K562 (cell line): ENCODE data around the gene SF3B4. TPM values are rescaled to one million over a fixed set of nuclear protein-coding genes. Genes with fewer than 3 reads are reported as not detected.

Experiments
- ATAC-seq: fragments of 200-7000 bp; cut with Tn5 transposase; 3 replicates; pipeline ENCODE4 v1.9.1; 2020; ENCODE audit warnings: moderate library complexity
- BruUV-seq: library from RNA; stranded (reverse); fragments of 400-500 nt; replicated peaks from 2 replicates; lab custom pipeline; 2021; lab: Mats Ljungman, UMichigan
- CTCF ChIA-PET: fragments of 300-600 bp; formaldehyde crosslinking; extraction: SDS; loops from one replicate; lab custom pipeline; 2021; ENCODE audit warnings: low intra/inter-chr PET ratio; lab: Yijun Ruan, JAX
- POLR2A ChIA-PET: fragments of 300-600, 350-650 bp; sonication (Branson Sonifier 250); formaldehyde crosslinking; extraction: SDS; loops from one replicate; lab custom pipeline; 2021; ENCODE audit warnings: antibody characterized with exemption, inconsistent platforms; lab: Yijun Ruan, JAX
- DNase-seq, 4 experiments: peaks; one replicate each; pipeline versions ENCODE4 v3.0.0 to v3.0.0-alpha.2; 2011 to 2018; ENCODE audit warnings: low spot score in 3 of 4, mixed read lengths in 3 of 4; ENCODE audit errors: extremely low read depth in 1 of 4
- FAIRE-seq: peaks from 2 replicates; lab custom pipeline; 2011; peaks lifted over from hg19 to GRCh38; lab: Jason Lieb, UNC
- H2AFZ ChIP-seq: 2 replicates; pipeline ENCODE4 v1.6.0; 2011; ENCODE audit warnings: low read depth, low read length, control low read depth, inconsistent platforms
- H3K27ac ChIP-seq: fragments of 200-600 bp; 3 replicates; pipeline ENCODE4 v1.8.0; 2011; ENCODE audit warnings: low read depth, mild to moderate bottlenecking, control low read depth, inconsistent platforms, low read length, moderate library complexity, mixed read lengths; ENCODE audit errors: extremely low read depth
- H3K27me3 ChIP-seq, 2 experiments: fragments of 300-600 bp in 1 of 2; 2 replicates in 1 of 2; 3 replicates in 1 of 2; pipeline versions ENCODE4 v1.6.0 to v1.8.0; 2011; ENCODE audit warnings: inconsistent platforms in 2 of 2, low read length in 2 of 2, mild to moderate bottlenecking in 1 of 2, mixed read lengths in 1 of 2, moderate library complexity in 1 of 2; ENCODE audit not compliant: control insufficient read depth in 2 of 2, insufficient read depth in 2 of 2
- H3K36me3 ChIP-seq: fragments of 300-600 bp; 3 replicates; pipeline ENCODE4 v1.8.0; 2011; ENCODE audit warnings: mild to moderate bottlenecking, low read length, inconsistent platforms; ENCODE audit not compliant: control insufficient read depth, insufficient read depth
- H3K4me1 ChIP-seq, 2 experiments: fragments of 200-600 bp in 1 of 2; replicated peaks in 1 of 2; 2 replicates in 1 of 2; 3 replicates in 1 of 2; pipeline versions ENCODE4 v1.5.1 to v1.8.0; 2011; ENCODE audit warnings: inconsistent platforms in 2 of 2, low read length in 2 of 2, mild to moderate bottlenecking in 1 of 2, mixed read lengths in 1 of 2, moderate library complexity in 1 of 2; ENCODE audit not compliant: control insufficient read depth in 2 of 2, insufficient read depth in 2 of 2
- H3K4me2 ChIP-seq: 2 replicates; pipeline ENCODE4 v1.6.1; 2011; ENCODE audit warnings: low read length, control low read depth, inconsistent platforms, mixed read lengths; ENCODE audit not compliant: insufficient read depth
- H3K4me3 ChIP-seq: fragments of 200-600 bp; sonication (generic), shearing (Covaris generic); 2 replicates; pipeline ENCODE4 v1.5.1; 2016; ENCODE audit warnings: control low read depth, inconsistent platforms
- H3K79me2 ChIP-seq: fragments of 200-600 bp; 3 replicates; pipeline ENCODE4 v1.8.0; 2011; ENCODE audit warnings: low read length, inconsistent platforms; ENCODE audit not compliant: control insufficient read depth, insufficient read depth
- H3K9ac ChIP-seq, 2 experiments: 2 replicates each; pipeline versions ENCODE4 v1.6.0 to v1.6.1; 2011; ENCODE audit warnings: low read depth in 2 of 2, low read length in 2 of 2, control low read depth in 1 of 2, inconsistent platforms in 1 of 2, mild to moderate bottlenecking in 1 of 2, mixed read lengths in 1 of 2; ENCODE audit not compliant: insufficient read depth in 1 of 2
- H3K9me1 ChIP-seq: one replicate; pipeline ENCODE4 v1.6.0; 2011; ENCODE audit warnings: inconsistent platforms, mild to moderate bottlenecking, low read length, moderate library complexity; ENCODE audit not compliant: control insufficient read depth, insufficient read depth
- H3K9me3 ChIP-seq: replicated peaks from 2 replicates; pipeline ENCODE4 v1.5.1; 2011; ENCODE audit warnings: low read depth, low read length, inconsistent platforms; ENCODE audit not compliant: control insufficient read depth, insufficient read depth
- H4K20me1 ChIP-seq: replicated peaks from 2 replicates; pipeline ENCODE4 v1.6.1; 2011; ENCODE audit warnings: low read length, inconsistent platforms, mixed read lengths; ENCODE audit not compliant: control insufficient read depth, insufficient read depth
- DMBX1 ChIP-seq: fragments of 250-450 bp; sonication (Bioruptor Pico); IDR thresholded peaks from 2 replicates; pipeline ENCODE4 v1.8.0; 2022; ENCODE audit warnings: inconsistent platforms, mild to moderate bottlenecking, moderate library complexity, borderline replicate concordance
- ETS2 ChIP-seq: IDR thresholded peaks from 2 replicates; pipeline ENCODE4 v1.6.1; 2016; ENCODE audit warnings: borderline replicate concordance, missing genetic modification characterization, mild to moderate bottlenecking, moderate library complexity, missing compliant biosample characterization; ENCODE audit not compliant: poor library complexity, severe bottlenecking
- FOXK2 ChIP-seq, 2 experiments: fragments of 450-650 bp; IDR thresholded peaks in 1 of 2; conservative IDR thresholded peaks in 1 of 2; 2 replicates each; pipeline ENCODE4 v1.6.1; 2016; ENCODE audit warnings: low read depth in 2 of 2, mild to moderate bottlenecking in 1 of 2
- NBN ChIP-seq: fragments of 450-650 bp; IDR thresholded peaks from 2 replicates; pipeline ENCODE4 v1.6.1; 2016; ENCODE audit warnings: low read depth, mild to moderate bottlenecking
- PHB ChIP-seq: fragments of 250-450 bp; sonication (Bioruptor Pico); IDR thresholded peaks from 2 replicates; pipeline ENCODE4 v1.5.0; 2021
- PHF8 ChIP-seq: fragments of 200-600 bp; sonication (generic); IDR thresholded peaks from 2 replicates; pipeline ENCODE4 v1.6.1; 2012; ENCODE audit warnings: mixed run types, mild to moderate bottlenecking, inconsistent platforms, low read length, moderate library complexity, borderline replicate concordance
- TRIM24 ChIP-seq, 2 experiments: fragments of 450-650 bp; IDR thresholded peaks; 2 replicates each; pipeline ENCODE4 v1.6.1; 2016
- WGBS: fragments of 100-300 bp; shearing (Covaris generic); methylation state at CpG from one replicate; pipeline ENCODE4 v1.1.6; 2016; ENCODE audit warnings: low coverage, mixed read lengths; ENCODE audit not compliant: insufficient coverage; ENCODE audit errors: missing lambda C conversion rate; 5-methylcytosine and 5-hydroxymethylcytosine counted together
- in situ Hi-C: fragments of 300-500 bp; cut with MboI; formaldehyde crosslinking; loops from 4 replicates; pipeline ENCODE4 v1.15.0; 2018; ENCODE audit warnings: inconsistent platforms, mixed read lengths
- intact Hi-C: fragments of 100-400 bp; cut with micrococcal nuclease; formaldehyde crosslinking; loops from 2 replicates; pipeline ENCODE4 v1.14.2; 2022
- polyA plus RNA-seq, 8 experiments: library from polyadenylated mRNA; depleted of rRNA in 4 of 8; stranded (reverse) in 5 of 8; unstranded in 3 of 8; fragments of >200 nt; fragmentation: Nextera tagmentation in 2 of 8; fragmentation: Illumina TruSeq in 1 of 8; extraction: Ambion mirVana in 2 of 8; extraction: Trizol in 1 of 8; gene quantifications; 2 replicates each; pipeline versions ENCODE4 v1.2.1 to v1.2.3, GENCODE V29; 2011 to 2014; ENCODE audit warnings: inconsistent platforms in 1 of 8, missing spikeins in 1 of 8
- total RNA-seq, 7 experiments: library from RNA; depleted of rRNA in 6 of 7; stranded (reverse); fragments of >200 nt in 6 of 7; fragmentation: Illumina TruSeq in 2 of 7; extraction: Trizol in 2 of 7; gene quantifications; 2 replicates each; pipeline versions ENCODE4 v1.2.1 to v1.2.3, GENCODE V29; 2011 to 2021; ENCODE audit warnings: low replicate concordance in 1 of 7
- TF ChIP-seq, protein P1 (sequence below): fragments of 250-450 bp; sonication (Bioruptor Pico); IDR thresholded peaks from 2 replicates; pipeline ENCODE4 v1.8.0; 2022; ENCODE audit warnings: moderate library complexity, mild to moderate bottlenecking, inconsistent platforms
- TF ChIP-seq, protein P2 (sequence below): fragments of 450-650 bp; IDR thresholded peaks from 2 replicates; pipeline ENCODE4 v1.6.1; 2016; ENCODE audit warnings: antibody characterized with exemption
- TF ChIP-seq, protein P3 (sequence below): fragments of 450-650 bp; formaldehyde crosslinking; IDR thresholded peaks from 2 replicates; pipeline ENCODE4 v1.4.0; 2022; ENCODE audit warnings: missing genetic modification characterization
- TF ChIP-seq, protein P4 (sequence below): fragments of 250-450 bp; sonication (Bioruptor Pico); IDR thresholded peaks from 2 replicates; pipeline ENCODE4 v1.8.0; 2021; ENCODE audit warnings: mild to moderate bottlenecking, moderate library complexity

The SF3B4 gene
- total and polyA plus RNA-seq, 9 of the 15 experiments (the other 6 are each of a cell fraction or from before 2014, with no cell fraction given): 3.0 to 88.0 (median 26.1) TPM

DNA sequence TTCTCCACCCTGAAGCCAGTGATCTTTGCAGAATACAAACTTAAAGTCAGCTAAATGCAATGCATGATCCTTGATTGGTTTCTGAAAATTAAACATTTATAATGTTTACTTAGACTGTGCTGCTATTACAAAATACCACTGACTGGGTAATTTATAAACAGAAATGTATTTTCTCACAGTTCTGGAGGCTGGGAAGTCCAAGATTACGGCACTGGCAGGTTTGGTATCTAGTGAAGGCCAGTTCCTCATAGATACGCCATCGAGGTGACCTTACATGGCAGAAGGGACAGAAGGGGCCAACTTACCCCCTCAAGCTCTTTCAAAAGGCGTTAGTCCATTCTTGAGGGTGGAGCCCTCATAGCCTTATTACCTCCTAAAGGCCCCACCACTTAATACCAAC lies 31.0 kb downstream of the SF3B4 start:
- no peak for ATAC-seq
- TF ChIP-seq, protein P1, sequence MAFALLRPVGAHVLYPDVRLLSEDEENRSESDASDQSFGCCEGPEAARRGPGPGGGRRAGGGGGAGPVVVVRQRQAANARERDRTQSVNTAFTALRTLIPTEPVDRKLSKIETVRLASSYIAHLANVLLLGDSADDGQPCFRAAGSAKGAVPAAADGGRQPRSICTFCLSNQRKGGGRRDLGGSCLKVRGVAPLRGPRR (CRISPR knock-in tag): no peak
- TF ChIP-seq, protein P2, sequence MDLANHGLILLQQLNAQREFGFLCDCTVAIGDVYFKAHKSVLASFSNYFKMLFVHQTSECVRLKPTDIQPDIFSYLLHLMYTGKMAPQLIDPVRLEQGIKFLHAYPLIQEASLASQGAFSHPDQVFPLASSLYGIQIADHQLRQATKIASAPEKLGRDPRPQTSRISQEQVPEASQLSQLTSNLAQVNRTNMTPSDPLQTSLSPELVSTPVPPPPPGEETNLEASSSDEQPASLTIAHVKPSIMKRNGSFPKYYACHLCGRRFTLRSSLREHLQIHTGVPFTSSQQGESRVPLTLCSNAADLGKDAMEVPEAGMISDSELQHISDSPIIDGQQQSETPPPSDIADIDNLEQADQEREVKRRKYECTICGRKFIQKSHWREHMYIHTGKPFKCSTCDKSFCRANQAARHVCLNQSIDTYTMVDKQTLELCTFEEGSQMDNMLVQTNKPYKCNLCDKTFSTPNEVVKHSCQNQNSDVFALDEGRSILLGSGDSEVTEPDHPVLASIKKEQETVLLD: no peak
- TF ChIP-seq TRIM24 (IDR thresholded peaks at IDR 0.05): no peak
- no peak for TF ChIP-seq PHF8
- no peak for TF ChIP-seq DMBX1 (CRISPR knock-in tag)
- TF ChIP-seq, protein P3, sequence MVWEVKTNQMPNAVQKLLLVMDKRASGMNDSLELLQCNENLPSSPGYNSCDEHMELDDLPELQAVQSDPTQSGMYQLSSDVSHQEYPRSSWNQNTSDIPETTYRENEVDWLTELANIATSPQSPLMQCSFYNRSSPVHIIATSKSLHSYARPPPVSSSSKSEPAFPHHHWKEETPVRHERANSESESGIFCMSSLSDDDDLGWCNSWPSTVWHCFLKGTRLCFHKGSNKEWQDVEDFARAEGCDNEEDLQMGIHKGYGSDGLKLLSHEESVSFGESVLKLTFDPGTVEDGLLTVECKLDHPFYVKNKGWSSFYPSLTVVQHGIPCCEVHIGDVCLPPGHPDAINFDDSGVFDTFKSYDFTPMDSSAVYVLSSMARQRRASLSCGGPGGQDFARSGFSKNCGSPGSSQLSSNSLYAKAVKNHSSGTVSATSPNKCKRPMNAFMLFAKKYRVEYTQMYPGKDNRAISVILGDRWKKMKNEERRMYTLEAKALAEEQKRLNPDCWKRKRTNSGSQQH (CRISPR knock-in tag): no peak
- no peak for TF ChIP-seq PHB (CRISPR knock-in tag)
- TF ChIP-seq NBN: no peak
- no peak for TF ChIP-seq ETS2
- TF ChIP-seq, protein P4, sequence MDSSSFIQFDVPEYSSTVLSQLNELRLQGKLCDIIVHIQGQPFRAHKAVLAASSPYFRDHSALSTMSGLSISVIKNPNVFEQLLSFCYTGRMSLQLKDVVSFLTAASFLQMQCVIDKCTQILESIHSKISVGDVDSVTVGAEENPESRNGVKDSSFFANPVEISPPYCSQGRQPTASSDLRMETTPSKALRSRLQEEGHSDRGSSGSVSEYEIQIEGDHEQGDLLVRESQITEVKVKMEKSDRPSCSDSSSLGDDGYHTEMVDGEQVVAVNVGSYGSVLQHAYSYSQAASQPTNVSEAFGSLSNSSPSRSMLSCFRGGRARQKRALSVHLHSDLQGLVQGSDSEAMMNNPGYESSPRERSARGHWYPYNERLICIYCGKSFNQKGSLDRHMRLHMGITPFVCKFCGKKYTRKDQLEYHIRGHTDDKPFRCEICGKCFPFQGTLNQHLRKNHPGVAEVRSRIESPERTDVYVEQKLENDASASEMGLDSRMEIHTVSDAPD: no peak
- no peak for TF ChIP-seq FOXK2 (conservative IDR thresholded peaks at IDR 0.05 in 1 of 2, IDR thresholded peaks at IDR 0.05 in 1 of 2; ENCODE audit: low read depth in 2 of 2)
- Histone ChIP-seq H3K9me3 (no peaks in the 10 kb centered on the region), H3K4me3 (no peak overlapping the region), H3K79me2 (no peaks in the 10 kb centered on the region), H3K9ac (no peak overlapping the region), H4K20me1 (no peaks in the 10 kb centered on the region), H3K4me2 (no peak overlapping the region), H3K4me1 (peaks cover 0 to 10% of the 10 kb centered on the region in 2 experiments; a peak in 2 of 5 replicates), H3K27me3 (no peaks in the 10 kb centered on the region), H3K27ac (no peak overlapping the region), H3K36me3 (no peaks in the 10 kb centered on the region), H3K9me1 (no peaks in the 10 kb centered on the region), H2AFZ (no peak overlapping the region)
- no TSS peak for BruUV-seq
- ChIA-PET POLR2A (interaction anchor here (1.0 to 2.3 kb wide), 2 partner anchors 9 to 10 kb away, joined by 3 to 11 read pairs; a partner anchor contains a TSS), CTCF (no interaction called here)
- in situ Hi-C loops (no loop called here), intact Hi-C loops (loop anchor here (10.0 kb wide), 1 partner anchor 268 kb away; no protein-coding TSS in a partner anchor)
- 44% methylated on average over 4 of the region's 4 CpGs for WGBS
- FAIRE-seq: no peak
- no peak for DNase-seq
